Measurements from ENCODE around the gene HDAC4. TPM values are rescaled to one million over a fixed set of nuclear protein-coding genes. Genes with fewer than 3 reads are reported as not detected.

HDAC4 gene
- total RNA-seq, 4 donors from 2014 or later, result 24.8 to 82.9 (median 41.3) TPM

- TF ChIP-seq, protein P1, sequence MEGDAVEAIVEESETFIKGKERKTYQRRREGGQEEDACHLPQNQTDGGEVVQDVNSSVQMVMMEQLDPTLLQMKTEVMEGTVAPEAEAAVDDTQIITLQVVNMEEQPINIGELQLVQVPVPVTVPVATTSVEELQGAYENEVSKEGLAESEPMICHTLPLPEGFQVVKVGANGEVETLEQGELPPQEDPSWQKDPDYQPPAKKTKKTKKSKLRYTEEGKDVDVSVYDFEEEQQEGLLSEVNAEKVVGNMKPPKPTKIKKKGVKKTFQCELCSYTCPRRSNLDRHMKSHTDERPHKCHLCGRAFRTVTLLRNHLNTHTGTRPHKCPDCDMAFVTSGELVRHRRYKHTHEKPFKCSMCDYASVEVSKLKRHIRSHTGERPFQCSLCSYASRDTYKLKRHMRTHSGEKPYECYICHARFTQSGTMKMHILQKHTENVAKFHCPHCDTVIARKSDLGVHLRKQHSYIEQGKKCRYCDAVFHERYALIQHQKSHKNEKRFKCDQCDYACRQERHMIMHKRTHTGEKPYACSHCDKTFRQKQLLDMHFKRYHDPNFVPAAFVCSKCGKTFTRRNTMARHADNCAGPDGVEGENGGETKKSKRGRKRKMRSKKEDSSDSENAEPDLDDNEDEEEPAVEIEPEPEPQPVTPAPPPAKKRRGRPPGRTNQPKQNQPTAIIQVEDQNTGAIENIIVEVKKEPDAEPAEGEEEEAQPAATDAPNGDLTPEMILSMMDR (IDR thresholded peaks at IDR 0.05; ENCODE audit: low read depth), result no peak
These were observed 97.8 kb downstream of the HDAC4 start for GRCh38 chr2:239302808-239303557.

GRCh38 chr2:239302083-239302807, 98.6 kb downstream of the HDAC4 start:
- TF ChIP-seq, protein P1 (IDR thresholded peaks at IDR 0.05; ENCODE audit: low read depth), result no peak

DNA sequence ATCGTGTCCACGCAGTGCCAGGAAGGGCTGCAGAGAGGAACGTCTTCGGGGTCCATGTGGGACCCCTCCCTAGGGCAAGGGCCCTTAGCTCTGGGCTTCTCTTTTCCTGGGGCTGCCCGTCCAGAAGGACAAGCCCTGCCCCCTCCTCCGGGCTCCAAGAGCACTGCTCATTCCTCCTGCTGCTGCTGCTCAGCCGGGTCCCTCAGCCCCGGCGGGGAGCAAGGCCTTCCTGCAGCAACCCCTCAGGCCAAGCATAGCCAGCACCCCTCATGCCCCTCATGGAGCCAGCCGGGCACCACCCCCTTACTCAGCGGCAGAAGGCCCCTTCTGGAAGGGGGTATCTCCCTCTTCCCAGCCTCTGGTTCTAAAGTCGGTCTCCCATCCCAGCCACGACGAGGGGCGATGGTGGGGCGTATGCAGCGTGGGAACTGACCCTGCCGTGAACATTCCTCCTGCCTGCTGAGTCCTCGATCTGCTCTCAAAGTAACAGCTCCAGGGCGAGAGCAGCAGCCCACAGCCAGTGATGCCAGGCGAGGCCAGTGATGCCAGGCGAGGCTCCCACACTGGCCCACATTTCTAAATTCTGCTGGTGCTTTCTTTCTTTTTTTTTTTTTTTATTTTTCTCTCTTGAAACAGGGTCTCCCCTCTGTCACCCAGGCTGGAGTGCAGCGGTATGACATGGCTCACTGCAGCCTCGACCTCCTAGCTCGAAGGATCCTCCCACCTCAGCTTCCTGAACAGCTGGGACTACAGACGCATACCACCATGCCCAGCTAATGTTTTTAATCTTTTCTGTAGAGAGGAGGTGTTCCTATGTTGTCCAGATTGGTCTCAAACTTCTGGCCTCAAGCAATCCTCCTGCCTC, 99.7 kb downstream of the HDAC4 start:
- TF ChIP-seq, protein P1 (IDR thresholded peaks at IDR 0.05; ENCODE audit: low read depth), result no peak

DNA sequence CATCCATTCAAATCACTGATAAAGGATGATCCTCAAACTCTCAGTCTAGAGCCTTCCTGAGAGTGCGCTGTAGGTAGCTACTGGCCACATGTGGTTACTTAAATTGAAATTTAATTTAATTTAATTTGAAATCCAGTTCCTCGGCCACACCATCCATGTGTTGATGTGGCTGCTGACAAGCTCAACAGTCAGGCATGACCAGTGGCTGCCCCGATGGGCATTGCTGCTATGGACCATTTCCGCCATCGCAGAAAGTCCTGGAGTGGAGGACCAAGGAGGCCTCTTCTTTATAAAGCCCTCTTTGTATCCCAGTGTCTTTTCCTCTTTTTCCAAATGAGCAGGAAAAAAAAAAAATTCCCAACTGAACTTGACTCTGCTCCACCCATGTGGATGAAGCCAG, 100.6 kb downstream of the HDAC4 start:
- TF ChIP-seq, protein P1 (IDR thresholded peaks at IDR 0.05; ENCODE audit: low read depth), result no peak

DNA sequence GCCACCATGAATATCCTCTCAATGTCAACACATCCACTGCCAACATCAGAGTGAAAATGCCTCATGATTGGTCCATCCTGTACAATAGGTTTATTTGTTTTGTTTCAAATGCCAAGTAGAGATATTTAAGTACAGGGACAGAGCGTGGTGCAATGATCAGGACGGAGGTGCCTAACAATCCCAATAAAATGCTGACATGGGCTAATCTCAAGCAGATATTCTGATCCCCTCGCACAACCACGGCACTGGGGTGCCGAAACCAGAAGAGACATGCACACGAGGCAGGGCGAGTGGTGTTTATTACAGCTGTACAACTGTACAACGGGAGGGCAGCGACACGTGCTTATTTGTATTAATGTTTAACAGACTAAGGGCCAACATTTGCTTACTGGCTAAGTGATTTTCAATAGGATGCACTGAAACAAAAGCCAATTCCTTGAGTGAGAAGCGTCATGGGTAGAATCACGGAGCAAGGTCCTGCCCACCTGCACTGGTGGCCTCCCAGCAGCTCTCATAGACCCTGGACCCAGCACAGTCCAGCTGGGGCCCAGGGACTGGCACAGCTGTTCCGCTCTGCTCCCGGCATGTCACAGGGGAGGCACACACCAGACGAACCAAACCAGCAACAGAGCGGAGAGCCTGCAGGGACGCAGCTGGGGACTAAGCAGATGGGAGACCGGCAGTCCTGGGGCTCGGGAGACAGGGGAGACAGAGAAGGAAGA, 101.4 kb downstream of the HDAC4 start:
- TF ChIP-seq, protein P1 (IDR thresholded peaks at IDR 0.05; ENCODE audit: low read depth), result no peak

DNA sequence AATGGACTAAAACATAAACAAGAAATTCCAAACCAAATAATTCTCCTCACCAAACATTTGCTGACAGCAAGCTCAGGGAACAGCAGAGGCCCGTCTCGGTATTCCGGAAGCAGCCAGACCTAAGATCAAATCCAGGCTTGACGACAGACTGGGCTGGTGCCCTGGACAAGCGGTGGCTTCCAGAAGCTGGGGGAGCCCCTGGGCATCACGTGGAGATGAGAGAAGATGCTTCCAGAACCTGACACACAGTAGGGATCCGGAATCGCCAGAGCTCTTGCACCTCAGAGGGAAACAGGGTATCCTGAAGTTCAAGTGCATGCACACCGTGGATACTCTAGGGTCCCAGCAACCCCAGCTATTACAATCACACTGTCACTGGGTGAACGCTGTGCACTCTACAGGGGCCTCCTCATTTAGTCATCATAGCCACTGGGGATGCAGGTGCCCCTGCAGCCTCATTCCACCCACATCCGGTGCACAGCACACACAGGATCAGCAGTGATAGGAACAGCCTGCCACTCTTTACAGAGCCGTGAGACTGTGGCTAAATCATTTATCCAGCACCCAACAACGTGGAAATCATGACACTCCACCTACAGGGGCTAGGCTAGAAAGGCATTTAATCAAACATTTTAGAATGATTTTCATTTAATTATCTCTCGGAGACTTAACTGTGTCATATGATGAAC, 102.6 kb downstream of the HDAC4 start:
- TF ChIP-seq, protein P1 (IDR thresholded peaks at IDR 0.05; ENCODE audit: low read depth), result no peak

Measured in subcutaneous adipose tissue (tissue), 4 donors.